Hippocampal formation (tissue), 2 donors: ENCODE results near the gene ZFAND3.
"Not testable (repeated sequence)": the region's sequence is repeated elsewhere in the genome, so short reads cannot be mapped to it uniquely, and the experiment has no call there.

ENCODE experiments used
- DNase-seq, 2 donors: peaks; one replicate each; lab custom pipeline; 2025; lab: John Stamatoyannopoulos, UW

Gene ZFAND3

DNA sequence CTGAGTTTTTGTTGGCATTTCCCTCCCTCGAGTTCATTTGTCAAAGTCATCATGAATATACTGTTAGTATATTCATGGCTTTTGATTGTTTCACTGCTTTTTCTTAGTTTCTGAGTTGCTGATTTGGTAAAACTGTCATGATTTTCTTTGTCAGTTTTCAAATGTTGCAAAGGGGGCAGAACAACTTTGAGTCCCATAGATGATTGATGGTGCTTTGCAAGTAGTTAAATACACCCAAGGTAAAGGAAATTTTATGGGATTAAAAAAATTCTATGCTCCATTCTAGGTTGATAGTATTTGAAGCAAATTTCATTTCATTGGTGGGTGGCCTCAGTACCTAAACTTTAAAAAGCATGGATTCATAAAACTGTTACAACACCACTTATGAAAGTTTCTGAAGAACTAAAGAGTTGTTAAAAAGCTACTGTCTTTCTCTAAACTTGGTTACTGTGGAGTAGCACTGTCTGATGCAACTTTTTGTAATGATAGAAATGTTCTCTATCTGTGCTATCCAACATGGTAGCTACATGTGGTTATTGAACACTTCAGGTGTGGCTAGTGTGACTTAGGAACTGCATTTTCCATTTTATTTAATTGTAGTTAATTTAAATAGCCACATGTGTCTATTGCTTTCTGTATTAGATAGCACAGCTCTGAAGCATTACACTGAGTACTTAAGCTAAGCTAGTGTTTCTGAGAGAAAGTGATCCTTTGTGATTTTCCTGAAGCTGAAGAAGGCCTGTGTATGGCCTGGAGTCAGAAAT is 153.6 kb downstream of the ZFAND3 start:
- DNase-seq: no peak

- DNase-seq: no peak
These were observed 154.9 kb downstream of the ZFAND3 start for GRCh38 chr6:37974381-37974780.

DNA sequence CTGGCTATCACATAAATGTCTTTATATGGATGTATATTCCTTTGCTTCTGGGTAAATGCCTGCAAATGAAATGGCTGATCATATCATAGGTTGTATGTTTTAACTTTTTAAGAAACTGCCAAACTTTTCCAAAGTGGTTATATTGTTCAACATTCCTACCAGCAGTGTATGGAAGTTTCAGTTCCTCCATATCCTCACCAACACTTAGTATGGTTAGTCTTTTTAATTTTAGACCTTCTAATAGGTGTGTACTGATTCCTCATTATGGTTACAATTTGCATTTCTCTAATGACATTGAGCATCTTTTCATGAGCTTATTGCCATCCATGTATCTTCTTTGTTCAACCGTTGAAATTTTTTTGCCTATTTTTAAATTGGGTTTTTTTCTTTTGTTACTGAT is 155.4 kb downstream of the ZFAND3 start:
- DNase-seq: no peak

GRCh38 chr6:37977715-37978114 is 158.2 kb downstream of the ZFAND3 start:
- DNase-seq: no peak

GRCh38 chr6:37979392-37980221 is 160.1 kb downstream of the ZFAND3 start:
- no peak for DNase-seq

- DNase-seq: peak in 1 of 2 donors; percentile 22
These were observed 160.7 kb downstream of the ZFAND3 start for GRCh38 chr6:37980222-37980595.

- no peak for DNase-seq
These were observed 162.1 kb downstream of the ZFAND3 start for GRCh38 chr6:37981626-37982025.

GRCh38 chr6:37982317-37982716 is 162.8 kb downstream of the ZFAND3 start:
- DNase-seq: no peak

- no peak for DNase-seq
These were observed 164.4 kb downstream of the ZFAND3 start for GRCh38 chr6:37983720-37984501.

- no peak for DNase-seq
These were observed 165.1 kb downstream of the ZFAND3 start for GRCh38 chr6:37984578-37984977.

- DNase-seq: no peak
These were observed 165.8 kb downstream of the ZFAND3 start for GRCh38 chr6:37985355-37985754.

DNA sequence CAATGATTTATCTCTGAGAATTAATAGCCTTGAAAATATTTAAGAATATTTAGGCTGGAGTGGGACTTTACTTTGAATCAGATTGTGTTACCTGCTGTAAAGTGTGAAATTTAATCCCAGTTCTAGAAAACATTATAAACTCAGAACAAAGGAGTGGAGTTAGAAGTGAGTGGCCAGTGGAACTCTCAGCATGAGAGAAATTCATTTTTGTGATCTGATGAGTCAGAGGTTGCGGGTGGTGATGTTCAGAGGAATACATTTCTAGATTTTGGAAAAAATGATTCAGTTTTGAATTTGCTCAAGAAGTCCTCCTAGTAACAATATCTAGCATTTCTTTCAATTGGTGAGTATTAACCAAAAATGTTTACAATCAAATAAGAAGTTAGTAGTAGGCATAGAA is 167.5 kb downstream of the ZFAND3 start:
- no peak for DNase-seq

GRCh38 chr6:37987559-37987958 is 168.0 kb downstream of the ZFAND3 start:
- DNase-seq: no peak

GRCh38 chr6:37988127-37988526 is 168.6 kb downstream of the ZFAND3 start:
- DNase-seq: no peak

- DNase-seq: no peak
These were observed 169.2 kb downstream of the ZFAND3 start for GRCh38 chr6:37988696-37989095.

- DNase-seq: no peak
These were observed 171.4 kb downstream of the ZFAND3 start for GRCh38 chr6:37990762-37991525.

GRCh38 chr6:37992749-37993148 is 173.2 kb downstream of the ZFAND3 start:
- no peak for DNase-seq

- DNase-seq: not testable (repeated sequence)
These were observed 173.7 kb downstream of the ZFAND3 start for GRCh38 chr6:37993194-37993593.

DNA sequence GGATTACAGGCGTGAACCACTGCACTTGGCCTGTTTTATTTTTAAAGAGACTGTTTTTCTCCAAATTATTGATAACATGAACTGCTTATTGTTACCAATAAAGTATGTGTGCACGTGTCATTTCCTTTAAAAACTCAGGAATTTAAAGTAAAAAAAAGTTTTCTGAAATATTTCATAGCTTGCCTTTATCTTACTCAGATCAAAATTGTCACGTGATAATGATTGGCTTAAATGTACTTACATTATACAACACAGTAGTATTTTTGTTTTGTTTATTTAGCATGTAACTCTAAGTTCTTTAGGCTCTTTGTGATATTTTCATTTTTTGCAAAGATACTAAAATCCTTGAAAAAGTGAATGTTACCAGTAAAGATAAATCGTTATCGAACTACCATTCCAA is 174.1 kb downstream of the ZFAND3 start:
- DNase-seq: no peak

DNA sequence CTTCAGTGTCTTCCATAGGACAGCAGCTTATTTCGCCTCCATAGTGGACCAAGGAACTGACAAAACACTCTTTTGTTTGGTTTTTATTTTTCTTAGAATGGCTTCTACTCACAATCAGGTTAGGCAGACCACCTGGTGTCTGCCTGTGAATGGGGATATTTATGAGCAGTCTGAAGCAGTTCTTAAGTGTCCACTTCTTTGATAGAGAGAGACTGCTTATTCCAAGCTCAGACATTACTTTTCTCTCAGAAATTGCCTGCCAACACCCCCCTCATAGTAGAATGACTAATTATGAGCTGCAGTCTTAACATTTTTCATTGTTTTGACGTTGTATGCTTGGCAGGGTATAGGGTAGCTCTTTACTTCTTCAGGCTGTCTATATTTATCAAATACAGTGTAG is 174.7 kb downstream of the ZFAND3 start:
- no peak for DNase-seq

DNA sequence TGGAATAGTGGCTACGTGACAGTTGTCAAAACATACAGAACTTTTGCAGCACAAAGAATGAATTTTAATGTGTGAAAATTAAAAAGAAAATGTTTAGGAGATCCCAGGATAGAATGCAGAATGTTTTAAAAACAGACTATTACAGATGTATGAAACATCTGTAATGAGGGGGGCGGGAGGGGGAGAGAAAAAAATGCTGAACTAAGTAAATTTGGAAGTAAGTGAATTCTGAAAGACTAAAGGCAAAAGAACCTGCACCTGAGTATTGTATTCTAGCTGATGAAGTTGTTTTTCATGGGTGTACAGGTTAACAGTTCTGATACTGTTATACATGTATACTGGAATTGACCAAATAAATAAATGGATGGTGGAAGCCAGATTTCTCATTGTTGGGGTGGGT is 178.8 kb downstream of the ZFAND3 start:
- no peak for DNase-seq

DNA sequence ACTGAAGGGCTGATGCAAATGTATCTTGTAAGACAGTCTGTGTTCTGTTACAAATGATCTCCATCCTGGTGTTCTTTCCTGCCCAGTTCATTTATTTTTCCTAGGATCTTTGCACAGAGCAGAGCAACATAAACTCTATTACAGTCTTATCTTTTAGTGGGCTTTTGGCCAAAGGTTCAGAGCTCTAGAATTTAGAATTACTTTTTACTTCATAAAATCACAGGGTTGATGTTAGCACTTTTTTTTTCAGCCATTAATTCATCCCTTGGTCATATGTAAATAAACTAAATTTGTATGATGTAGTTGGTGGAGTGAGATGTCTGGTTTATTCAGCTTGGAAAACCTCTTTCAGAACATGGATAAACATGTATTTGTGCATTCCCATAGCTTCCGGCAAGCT is 181.9 kb downstream of the ZFAND3 start:
- no peak for DNase-seq
